NK-92 (cell line): Measurements from ENCODE around the gene IKZF3.
"Not testable (repeated sequence)": the region's sequence is repeated elsewhere in the genome, so short reads cannot be mapped to it uniquely, and the experiment has no call there.

Experiments used
- DNase-seq: peaks from one replicate; lab custom pipeline; 2025; ENCODE audit not compliant: unreplicated experiment; lab: John Stamatoyannopoulos, UW

Gene IKZF3

DNA sequence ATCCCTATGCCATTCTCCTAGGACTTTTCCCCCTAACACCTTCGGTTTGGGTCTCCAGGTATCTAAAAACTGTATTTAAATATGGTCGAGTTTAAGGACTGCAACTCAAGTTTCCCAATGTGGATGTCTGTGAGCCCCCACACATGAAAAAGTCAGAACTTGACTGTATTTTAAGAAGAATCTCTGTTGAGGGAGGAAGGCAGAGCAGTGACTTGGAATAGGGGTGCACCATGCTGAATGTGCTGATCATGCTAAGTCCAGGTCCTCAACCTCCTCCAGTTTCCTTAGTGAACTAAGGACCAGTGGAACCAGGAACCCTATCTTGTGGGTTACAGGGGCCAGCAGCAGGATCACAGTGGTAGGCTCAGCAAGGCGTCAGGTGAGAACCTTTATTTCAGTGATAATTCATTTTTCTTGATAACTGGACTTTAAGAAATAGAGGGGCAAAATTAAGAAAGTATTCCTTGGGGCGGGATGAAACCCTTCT is 106.9 kb downstream of the IKZF3 start:
- DNase-seq: no peak

DNA sequence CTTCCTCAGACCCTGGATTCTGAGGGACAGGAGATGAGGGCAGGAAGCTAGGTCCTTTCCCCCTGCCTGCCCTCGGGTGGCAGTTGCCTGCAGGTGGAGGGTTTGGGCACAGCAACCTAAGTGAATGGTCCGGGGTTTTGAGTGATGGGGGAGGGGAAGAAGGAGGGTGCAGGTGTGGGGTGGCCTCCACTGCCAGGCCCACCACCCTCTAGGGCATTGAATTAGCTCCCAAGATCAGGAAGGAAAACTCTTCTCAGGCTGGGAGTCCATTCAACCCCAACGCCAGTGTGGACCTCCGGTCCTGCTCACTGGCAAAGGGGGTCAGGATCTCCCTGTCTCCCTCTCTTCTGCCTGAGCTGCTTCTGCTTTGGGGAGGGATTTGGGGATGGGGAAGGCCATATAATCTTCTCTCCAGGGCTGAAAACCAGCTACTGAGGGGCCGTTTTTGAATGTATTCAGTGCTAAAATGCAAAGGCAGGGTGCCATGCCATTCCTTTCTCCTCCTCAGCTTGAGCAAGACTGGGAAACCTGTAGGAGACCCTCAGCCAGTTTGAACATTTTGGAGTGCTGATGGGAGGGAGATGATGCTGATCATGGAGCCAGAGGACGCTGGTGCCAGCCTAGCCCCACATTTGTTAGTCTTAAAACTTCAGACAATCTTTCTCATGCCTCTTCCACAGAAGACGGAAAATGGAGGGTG is 107.6 kb downstream of the IKZF3 start:
- DNase-seq: no peak

DNA sequence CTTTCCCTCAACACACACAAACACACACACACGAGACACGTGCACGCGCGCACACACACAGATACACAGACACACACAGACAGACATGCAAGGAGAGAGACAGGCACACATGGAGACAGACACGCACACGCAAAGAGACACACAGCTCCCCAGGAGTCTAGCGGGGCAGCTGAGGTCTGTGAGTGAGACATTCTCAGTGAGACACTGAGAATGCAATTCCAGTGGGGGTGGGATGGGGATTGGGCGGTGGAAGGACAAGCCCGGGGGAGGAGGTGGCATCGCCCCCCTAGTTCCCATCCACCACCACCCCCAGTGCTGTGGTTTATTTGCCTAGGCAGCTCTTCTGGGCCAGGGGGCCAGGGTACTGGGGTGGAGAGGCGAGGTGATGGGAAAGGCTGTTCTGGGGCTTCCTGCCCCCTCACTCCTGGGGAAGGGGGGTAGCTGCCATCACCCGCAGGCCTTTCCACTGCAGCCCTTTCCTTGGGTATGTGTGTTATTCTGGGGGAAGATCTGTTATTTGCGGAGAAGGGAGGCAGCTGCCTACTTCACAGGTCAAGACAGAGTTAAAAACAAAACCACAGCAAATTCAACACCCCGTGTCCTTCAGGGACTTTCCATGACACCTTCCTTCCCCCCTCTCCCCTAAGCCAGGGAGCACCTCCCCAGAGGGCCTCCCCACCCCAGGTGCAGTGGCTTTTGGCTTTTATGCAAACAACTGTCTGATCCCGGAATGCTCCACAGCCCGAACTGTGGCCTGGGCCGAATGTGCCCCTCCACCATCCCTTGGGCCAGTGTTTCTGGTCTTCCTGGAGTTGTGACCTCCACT is 108.3 kb downstream of the IKZF3 start:
- DNase-seq: no peak

DNA sequence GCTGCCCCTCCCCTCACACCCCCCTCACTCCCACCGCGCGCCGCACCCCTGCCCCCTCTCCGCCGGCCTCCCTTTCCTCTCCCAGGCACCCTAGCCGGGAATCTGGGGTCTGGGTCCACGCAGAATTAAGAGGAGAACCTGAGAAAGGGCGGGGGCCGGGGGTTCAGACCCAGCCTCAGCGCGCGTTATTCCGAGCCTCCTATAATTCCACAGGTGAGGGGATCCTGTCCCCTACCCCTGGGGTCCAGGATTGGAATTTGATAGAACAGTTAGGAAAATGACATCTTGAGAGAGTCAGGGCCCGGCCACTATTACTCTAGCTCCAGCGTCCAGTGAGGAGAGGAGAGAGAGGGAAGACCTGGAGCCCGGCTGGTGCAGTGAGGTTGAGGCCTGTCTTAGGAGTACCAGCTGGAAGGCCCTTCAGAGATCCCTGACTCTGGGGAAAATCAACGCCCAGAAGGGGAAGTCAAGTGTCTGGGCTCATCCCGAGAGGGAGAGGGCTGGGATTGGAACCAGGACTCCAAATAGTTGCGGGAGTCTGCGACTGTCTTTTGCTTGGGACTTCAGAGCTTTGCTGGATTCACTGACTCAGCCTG is 109.1 kb downstream of the IKZF3 start:
- DNase-seq: no peak

DNA sequence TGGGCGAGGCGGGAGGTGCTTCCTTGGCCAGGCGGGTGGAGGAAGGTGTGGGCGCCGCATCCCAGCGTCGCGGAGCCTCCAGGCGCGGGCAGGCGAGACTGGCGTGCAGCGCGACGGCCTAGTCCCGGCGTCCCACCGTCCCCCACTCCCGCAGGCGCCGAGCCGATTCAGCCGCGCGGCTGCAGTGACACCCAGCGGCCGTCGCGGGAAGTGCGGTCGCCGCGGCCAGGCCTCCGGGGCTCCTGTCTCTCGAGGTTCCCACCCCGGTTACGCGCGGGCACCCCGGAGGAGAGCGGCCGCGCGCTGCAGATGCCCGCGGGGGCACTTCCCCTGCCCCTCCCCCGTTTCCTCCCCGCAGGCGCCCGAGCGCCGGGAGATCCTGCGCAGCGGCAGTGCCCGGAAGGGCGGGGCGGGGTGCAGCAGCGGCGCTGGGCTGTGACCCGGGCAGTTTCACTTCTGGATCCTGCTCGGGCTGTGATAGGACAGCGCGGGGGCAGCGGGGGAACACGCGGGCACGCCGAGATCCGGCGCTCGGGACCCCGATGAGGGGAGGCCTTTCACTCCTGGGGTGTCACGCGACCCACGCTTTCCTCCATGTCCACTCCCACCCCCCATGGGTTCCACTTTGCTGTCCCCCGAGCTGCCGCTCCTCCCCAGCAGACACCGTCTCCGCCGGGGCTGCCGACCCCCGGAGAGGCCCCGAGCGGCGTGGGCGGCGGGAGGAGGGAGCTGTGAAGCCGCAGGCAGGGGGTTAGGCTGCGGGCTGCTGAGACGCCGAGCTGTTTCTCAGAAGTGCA is 109.8 kb downstream of the IKZF3 start:
- peak; percentile 82 for DNase-seq

DNA sequence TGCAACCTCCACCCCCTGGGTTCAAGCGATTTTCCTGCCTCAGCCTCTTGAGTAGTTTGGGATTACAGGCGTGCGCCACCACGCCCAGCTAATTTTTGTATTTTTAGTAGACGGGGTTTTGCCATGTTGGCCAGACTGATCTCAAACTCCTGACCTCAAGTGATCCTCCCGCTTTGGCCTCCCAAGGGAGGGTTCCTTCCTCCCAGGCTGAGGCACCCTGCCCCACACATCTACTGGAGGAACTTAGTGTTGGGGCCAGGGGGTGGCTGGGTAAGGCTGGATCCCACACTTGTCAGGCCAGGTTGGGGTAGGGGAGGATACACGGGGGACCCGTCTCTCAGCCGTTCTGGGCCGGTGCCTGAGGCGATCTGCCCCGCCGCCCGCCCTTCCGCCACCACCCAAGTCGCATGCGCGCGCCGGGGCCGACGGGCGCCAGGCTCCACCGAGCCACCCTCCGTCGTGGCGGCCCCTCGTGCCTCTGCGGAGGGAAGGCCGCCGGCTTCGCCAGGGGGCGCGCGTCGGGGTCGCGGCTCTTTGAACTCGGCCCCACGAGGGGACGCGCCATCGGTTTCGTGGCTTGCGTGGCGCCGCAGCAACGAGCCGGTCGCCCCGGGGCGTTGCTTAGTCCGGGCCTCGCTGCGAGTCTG is 110.5 kb downstream of the IKZF3 start:
- DNase-seq: no peak

GRCh38 chr17:39752241-39752881 is 111.8 kb downstream of the IKZF3 start:
- no peak for DNase-seq

DNA sequence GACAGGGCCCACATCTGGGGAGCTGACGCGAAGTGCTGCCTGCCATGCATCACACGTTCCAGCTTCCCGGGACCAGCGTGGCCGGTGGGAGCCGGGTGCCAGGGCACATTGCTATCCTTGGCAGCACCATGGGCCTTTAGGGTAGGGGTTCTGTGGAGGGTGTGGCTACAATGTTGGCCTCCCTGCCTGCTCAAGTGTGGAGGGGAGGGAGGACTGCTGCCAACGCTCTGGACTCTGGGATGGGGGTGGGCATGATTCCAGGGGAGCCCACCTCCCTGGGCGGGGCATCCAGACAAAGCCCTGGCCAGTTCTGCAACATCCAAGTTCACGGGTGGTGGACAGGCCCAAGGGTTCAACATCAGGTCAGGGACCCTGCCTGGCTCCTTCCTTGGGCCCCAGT is 112.5 kb downstream of the IKZF3 start:
- no peak for DNase-seq

- no peak for DNase-seq
Observed at GRCh38 chr17:39751016-39751543, 113.0 kb downstream of the IKZF3 start.

DNA sequence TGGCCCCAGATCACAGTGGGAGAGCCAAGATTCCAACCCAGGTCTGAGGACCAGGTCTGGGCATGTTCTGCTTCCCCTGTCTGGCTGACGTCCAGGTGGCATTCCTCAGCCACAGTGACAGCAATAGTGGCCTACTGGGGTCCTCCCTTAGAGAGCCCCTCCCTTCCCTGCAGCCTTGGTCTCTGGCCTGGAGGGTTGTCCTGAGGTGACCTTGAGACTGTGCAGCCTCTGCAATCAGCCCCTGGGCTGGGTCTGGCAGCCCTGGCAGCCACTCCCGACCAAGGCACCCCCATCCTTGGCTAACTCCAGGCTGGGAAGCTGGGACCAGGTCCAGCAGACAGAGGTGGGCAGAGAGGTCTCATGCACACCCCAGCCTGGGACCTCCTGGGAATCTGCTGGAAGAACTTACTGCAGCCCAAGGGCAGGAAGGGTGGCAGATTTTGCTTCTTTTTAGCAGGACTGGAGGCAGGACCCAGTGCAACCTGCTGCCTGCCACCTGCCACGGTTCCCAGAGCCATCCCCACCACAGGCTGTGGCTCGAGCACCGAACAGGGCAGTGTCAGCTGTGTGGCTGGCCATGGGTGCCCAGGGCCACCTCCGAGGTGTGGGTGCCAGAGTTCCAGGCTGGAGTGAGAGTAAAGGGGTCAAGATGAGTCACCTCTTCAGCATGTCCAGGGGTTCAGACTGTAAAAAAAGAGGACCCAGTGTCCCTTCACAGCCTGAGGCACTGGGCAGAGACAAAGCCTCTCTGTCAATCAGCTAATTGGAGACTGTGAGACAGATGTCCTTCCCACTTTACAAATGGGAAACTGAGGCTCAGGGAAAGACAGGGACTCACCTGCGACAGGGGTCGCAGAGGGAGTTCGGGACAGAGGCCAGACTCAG is 113.7 kb downstream of the IKZF3 start:
- DNase-seq: no peak

DNA sequence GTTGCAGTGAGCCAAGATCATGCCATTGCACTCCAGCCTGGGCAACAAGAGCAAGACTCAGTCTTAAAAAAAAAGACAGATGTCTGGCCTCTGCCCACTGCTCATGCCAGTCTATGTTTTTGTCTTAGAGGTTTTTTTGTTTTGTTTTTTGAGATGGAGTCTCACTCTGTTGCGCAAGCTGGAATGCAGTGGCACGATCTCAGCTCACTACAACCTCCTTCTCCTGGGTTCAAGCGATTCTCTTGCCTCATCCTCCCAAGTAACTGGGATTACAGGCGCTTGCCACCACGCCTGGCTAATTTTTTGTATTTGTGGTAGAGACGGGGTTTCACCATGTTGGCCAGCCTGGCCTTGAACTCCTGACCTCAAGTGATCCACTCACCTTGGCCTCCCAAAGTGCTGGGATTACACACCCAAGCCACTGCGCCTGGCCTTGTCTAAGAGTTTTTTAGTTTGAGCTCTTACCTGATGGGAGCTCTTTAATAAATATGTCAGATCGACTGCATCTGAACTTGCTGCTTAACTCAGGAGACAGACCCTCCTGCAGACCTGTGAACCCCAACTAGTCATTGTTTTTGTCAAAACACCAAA is 115.6 kb downstream of the IKZF3 start:
- not testable (repeated sequence) for DNase-seq

DNA sequence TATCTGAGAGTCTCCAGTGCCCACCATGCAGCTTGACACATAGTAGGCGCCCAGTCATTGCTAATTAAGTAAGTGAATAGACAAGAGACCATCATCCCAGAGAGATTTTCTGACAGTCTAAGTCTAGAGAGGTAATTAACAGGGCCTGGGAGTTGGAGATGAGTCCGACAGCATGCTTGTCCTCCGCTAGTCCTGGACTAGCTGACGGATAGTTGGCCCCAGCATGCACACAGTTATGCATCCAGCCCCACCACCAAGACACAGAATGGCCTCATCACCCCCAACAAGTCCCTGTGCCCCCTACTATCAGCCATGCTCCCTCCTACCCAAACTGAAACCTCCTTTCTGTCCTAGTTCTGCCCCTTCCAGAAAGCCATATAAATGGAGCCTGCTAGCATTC is 116.4 kb downstream of the IKZF3 start:
- DNase-seq: no peak

DNA sequence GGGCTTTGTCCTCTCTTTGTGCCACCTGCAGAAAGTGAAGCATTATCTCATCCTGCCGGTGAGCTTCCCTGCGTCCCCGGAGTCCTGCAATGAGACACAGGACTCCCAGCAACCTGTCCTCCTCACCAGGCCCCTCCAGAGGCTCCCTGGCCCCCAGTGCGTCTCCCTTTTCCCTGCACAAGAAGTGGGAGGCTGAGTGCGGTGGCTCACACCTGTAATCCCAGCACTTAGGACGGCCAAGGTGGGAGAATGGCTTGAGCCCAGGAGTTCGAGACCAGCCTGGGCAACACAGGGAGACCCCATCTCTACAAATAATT is 118.0 kb downstream of the IKZF3 start:
- DNase-seq: no peak

GRCh38 chr17:39745335-39746144 is 118.6 kb downstream of the IKZF3 start:
- no peak for DNase-seq

DNA sequence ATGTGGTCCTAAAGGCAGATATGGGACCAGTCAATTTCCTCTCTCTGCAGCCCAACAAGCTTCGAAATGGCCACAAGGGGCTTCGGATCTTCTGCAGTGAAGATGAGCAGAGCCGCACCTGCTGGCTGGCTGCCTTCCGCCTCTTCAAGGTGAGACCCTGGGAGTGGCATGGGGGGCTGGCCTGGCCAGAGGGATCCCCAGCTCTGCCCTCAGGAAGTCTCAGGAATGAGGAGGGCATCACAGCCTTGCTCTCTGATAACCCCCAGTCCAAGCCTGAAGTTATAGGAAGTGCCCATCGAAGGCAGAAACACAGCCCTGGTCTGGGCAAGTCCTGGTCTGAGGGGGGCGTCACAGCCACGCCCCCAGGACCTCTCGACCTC is 119.3 kb downstream of the IKZF3 start:
- no peak for DNase-seq

DNA sequence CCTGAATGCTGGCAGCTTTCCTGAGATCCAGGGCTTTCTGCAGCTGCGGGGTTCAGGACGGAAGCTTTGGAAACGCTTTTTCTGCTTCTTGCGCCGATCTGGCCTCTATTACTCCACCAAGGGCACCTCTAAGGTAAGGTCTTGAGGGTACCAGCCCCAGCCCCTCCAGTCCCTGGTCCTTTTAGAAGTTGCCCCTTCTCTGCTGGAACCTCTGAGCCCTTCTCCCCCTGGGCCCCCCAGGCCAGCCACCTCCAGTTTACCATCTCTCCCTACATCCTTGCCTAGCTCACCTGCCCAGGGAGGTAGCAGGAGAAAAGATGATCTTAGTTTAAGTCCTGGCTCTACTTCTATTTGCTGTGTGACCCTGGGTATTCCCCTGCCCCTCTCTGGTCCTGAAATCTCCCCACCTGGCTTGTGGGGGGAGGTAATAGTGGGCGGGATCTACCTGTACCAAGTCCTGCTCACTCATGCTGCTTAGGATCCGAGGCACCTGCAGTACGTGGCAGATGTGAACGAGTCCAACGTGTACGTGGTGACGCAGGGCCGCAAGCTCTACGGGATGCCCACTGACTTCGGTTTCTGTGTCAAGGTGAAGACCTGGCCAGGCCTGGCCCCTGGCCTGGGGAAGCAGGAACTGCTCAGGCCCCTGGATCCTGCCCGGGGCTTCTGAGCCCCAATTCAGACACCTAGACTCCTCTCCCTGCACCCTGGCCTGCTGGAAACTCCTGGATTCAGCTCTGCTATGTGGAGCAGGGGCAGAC is 119.9 kb downstream of the IKZF3 start:
- DNase-seq: no peak

- no peak for DNase-seq
Observed at GRCh38 chr17:39742856-39743436, 121.2 kb downstream of the IKZF3 start.
